Body of pancreas (tissue), 4 donors: ENCODE results near the gene MUSK.

Experiments used
- CTCF ChIP-seq, 7 experiments: fragments of 450-650 bp in 4 of 7; fragments of 200-600 bp in 3 of 7; sonication (generic) in 3 of 7; IDR thresholded peaks; one replicate each; pipeline ENCODE4 v1.5.1; 2016 to 2019; ENCODE audit warnings: antibody characterized with exemption in 7 of 7
- POLR2A ChIP-seq, 3 donors: fragments of 450-650 bp; IDR thresholded peaks; one replicate each; pipeline ENCODE4 v1.6.1; 2016; ENCODE audit warnings: antibody characterized with exemption in 3 of 3, mild to moderate bottlenecking in 2 of 3

DNA sequence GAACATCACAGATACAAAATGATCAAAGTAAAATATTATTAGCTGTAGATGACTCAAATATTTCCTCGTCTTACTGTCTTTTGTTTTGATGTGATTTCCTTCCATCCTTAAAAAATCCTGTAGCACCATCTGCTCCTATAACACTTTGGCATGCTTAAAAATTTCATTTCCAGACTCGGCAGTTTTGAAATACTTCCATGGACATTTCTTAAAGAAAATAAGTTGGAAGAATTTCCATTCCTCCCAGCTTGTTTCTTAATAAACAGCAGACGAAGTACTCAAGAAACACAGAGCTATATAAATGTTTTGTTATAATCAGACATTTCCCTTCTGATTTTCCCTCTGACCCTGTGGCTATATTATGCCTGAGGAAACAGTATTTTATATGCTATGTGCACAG lies 47.9 kb upstream of the MUSK start:
- TF ChIP-seq CTCF (IDR thresholded peaks at IDR 0.05) (no peak), POLR2A (IDR thresholded peaks at IDR 0.05) (no peak)
